IPS DF 6.9 (cell line): ENCODE results near the gene METTL22.
A peak's percentile ranks its signal among the peaks of the same experiment; 100 is the strongest.
"Not testable (repeated sequence)": the region's sequence is repeated elsewhere in the genome, so short reads cannot be mapped to it uniquely, and the experiment has no call there.

ENCODE experiments used
- DNase-seq: peaks from one replicate; pipeline ENCODE4 v3.0.0-alpha.2; 2013; ENCODE audit warnings: low read depth, low spot score
- H3K27ac ChIP-seq: one replicate; pipeline ENCODE4 v1.5.1; 2013; ENCODE audit warnings: low read length, control low read depth
- H3K27me3 ChIP-seq: 2 replicates; pipeline ENCODE4 v1.6.1; 2013; ENCODE audit warnings: mild to moderate bottlenecking, low read length; ENCODE audit not compliant: control insufficient read depth, insufficient read depth
- H3K36me3 ChIP-seq: 2 replicates; pipeline ENCODE4 v1.6.1; 2013; ENCODE audit warnings: low read length; ENCODE audit not compliant: control insufficient read depth, insufficient read depth
- H3K4me1 ChIP-seq: 2 replicates; pipeline ENCODE4 v1.6.1; 2013; ENCODE audit warnings: low read length; ENCODE audit not compliant: control insufficient read depth, insufficient read depth
- H3K4me3 ChIP-seq: 2 replicates; pipeline ENCODE4 v1.5.1; 2013; ENCODE audit warnings: mild to moderate bottlenecking, low read length
- H3K9me3 ChIP-seq: 2 replicates; pipeline ENCODE4 v1.6.1; 2013; ENCODE audit warnings: low read length, inconsistent platforms; ENCODE audit not compliant: control insufficient read depth, insufficient read depth
- WGBS: extraction: QIAGEN DNeasy Blood & Tissue Kit; methylation state at CpG from one replicate; pipeline ENCODE4 v1.1.7; 2013; ENCODE audit warnings: mixed read lengths, missing lambda C conversion rate; ENCODE audit not compliant: insufficient read length, insufficient coverage; 5-methylcytosine and 5-hydroxymethylcytosine counted together

METTL22 gene

DNA sequence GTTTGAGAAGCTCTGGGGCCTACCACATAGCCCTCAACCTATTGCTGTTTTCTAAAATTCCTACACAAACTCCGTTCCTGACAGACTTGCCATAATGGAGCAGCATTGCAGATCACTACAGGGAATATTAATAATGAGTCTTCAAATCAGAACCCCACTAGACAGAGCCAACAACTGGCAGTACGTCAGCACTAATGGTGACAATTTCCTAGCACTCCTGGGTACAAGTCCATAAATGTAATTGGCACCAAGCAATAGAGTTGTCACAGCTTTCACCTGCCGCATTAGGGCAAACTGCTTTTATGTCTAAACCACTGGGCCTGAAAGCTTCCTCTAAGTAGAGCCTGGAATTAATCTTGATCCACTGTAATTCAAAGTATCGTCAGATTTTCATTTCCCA, 27.4 kb downstream of the METTL22 start:
- H3K36me3 ChIP-seq, result peaks cover 36% of the 10 kb centered on the region
- no peaks in the 10 kb centered on the region for H3K4me1 ChIP-seq
- no peak for DNase-seq
- H3K27me3 ChIP-seq, result no peaks in the 10 kb centered on the region
- H3K9me3 ChIP-seq, result no peaks in the 10 kb centered on the region
- no peak overlapping the region for H3K27ac ChIP-seq
- WGBS, result no CpG with 5 or more reads among the region's 4 CpGs
- H3K4me3 ChIP-seq, result no peak overlapping the region

DNA sequence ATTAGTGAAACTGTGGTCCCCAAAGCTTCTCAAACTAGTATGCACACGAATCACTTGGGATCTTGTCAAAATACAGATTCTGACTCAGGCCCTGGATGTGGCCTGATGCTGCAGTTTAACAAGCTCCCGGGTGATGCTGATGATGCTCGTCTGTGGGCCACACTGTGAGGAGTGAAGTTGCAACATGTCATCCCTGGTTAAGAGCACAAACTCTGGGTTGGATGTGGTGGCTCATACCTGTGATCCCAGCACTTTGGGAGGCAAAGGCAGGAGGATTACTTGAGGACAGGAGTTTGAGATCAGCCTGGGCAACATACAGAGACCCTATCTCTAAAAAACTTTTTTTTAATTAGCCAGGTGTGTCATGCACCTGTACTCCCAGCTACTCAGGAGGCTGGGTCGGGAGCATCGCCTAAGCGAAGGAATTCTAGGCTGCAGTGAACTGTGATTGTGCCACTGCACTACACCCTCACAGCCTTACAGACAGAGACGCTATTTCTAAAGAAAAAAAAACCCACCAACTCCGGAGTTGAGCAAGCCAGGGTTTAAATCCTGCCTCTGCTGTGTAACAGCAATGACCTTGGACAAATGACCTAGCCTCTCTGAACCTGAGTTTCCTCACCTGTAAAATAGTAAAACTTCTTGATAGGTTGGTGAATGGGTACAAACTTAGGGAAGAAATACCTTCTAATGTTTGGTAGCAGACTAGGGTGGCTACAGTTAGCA, 28.5 kb downstream of the METTL22 start:
- no peak for DNase-seq
- no peaks in the 10 kb centered on the region for H3K27me3 ChIP-seq
- no peak overlapping the region for H3K4me3 ChIP-seq
- H3K4me1 ChIP-seq, result no peaks in the 10 kb centered on the region
- WGBS, result no CpG with 5 or more reads among the region's 8 CpGs
- H3K9me3 ChIP-seq, result no peaks in the 10 kb centered on the region
- H3K36me3 ChIP-seq, result peaks cover 25% of the 10 kb centered on the region
- no peak overlapping the region for H3K27ac ChIP-seq

DNA sequence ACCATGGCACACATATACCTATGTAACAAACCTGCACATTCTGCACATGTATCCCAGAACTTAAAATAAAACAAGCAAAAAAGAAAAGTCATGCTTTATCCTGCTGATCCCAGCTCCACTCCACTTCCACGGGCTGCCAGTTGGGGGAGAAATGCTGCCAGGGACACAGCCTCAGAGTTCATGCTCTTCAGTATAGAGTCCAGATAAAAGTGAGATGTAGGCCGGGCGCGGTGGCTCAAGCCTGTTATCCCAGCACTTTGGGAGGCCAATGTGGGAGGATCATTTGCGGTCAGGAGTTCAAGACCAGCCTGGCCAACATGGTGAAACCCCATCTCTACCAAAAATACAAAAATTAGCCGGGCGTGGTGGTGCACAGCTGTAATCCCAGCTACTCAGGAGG, 30.5 kb downstream of the METTL22 start:
- H3K27me3 ChIP-seq, DNase-seq, H3K4me1 ChIP-seq, H3K27ac ChIP-seq, H3K9me3 ChIP-seq, H3K4me3 ChIP-seq: not testable (repeated sequence)
- no CpG with 5 or more reads among the region's 7 CpGs for WGBS
- H3K36me3 ChIP-seq, result peaks cover 11% of the 10 kb centered on the region

DNA sequence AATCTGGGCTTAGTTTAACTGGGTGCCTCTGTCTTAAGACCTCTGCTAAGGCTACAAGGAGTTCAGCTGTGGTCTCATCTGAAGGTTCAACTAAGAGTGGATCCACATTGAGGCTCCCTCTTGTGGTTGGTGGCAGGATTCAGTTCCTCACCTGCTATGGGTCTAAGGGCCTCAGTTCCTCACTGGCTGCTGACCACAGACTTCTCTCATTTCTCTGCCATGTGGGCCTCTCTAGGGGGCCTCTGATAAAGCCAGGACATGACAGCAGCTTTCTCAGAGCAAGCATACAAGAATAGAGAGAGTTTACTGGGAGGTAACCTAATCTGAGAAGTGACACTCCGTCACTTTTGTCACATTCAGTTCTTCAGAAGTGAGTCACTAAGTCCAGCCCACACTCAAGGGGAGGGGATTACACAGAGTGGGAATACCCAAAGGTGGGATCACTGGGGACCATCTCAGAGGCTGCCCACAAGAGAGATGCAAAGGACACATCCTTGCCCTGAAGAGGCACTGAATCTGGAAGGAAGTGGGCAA, 33.8 kb downstream of the METTL22 start:
- no peak for DNase-seq
- no CpG with 5 or more reads among the region's 1 CpG for WGBS
- H3K4me1 ChIP-seq, result no peaks in the 10 kb centered on the region
- no peak overlapping the region for H3K4me3 ChIP-seq
- no peaks in the 10 kb centered on the region for H3K9me3 ChIP-seq
- no peaks in the 10 kb centered on the region for H3K36me3 ChIP-seq
- no peaks in the 10 kb centered on the region for H3K27me3 ChIP-seq
- no peak overlapping the region for H3K27ac ChIP-seq

DNA sequence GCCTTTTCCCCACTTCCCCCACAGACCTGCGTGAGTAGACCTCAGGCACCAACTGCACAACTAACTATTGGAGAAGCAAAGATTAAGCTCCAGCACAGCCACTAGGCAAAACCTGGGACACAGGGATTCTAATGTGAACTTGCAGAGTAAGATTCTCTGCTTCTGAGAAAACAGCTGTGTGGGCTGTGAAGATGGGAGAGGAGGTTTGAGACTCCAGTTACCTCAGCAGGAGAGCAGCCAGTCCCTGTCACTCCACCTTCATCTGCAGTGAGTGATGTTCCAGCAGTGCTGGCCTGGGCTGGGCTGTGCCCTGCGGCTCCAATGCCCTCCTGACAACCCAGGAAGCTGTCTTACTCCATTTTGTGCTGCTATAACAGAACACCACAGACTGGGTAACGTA, 34.9 kb downstream of the METTL22 start:
- no peak for DNase-seq
- Histone ChIP-seq H3K27me3 (no peaks in the 10 kb centered on the region), H3K36me3 (no peaks in the 10 kb centered on the region), H3K9me3 (no peaks in the 10 kb centered on the region), H3K4me3 (no peak overlapping the region), H3K27ac (no peak overlapping the region), H3K4me1 (no peaks in the 10 kb centered on the region)
- no CpG with 5 or more reads among the region's 3 CpGs for WGBS

DNA sequence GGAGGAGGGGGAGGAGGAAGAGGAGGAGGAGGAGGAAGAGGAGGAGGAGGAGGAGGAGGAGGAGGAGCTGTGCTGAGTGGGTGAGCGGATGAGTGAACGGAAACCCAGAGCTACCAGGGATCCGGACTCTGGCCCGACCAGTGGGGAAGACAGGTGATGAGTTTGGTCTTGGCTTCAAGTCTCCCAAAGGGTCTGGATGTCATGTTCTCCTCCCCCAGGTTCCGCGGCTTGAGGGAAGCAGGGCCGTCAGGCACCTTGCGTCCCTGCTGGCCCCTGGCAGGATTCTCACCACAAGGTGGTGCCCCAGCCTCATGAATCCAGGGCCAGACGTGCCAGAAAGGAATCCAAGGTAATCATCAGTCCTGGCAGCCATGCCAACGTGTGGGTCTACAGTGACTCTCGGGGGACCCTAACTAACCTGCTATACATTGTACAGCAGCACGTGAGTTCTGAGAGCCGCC, 39.4 kb downstream of the METTL22 start:
- H3K4me3 ChIP-seq, result no peak overlapping the region
- no peaks in the 10 kb centered on the region for H3K4me1 ChIP-seq
- no peak overlapping the region for H3K27ac ChIP-seq
- H3K27me3 ChIP-seq, result no peaks in the 10 kb centered on the region
- no peaks in the 10 kb centered on the region for H3K9me3 ChIP-seq
- WGBS, result no CpG with 5 or more reads among the region's 13 CpGs
- H3K36me3 ChIP-seq, result no peaks in the 10 kb centered on the region
- DNase-seq, result peak; percentile 83

DNA sequence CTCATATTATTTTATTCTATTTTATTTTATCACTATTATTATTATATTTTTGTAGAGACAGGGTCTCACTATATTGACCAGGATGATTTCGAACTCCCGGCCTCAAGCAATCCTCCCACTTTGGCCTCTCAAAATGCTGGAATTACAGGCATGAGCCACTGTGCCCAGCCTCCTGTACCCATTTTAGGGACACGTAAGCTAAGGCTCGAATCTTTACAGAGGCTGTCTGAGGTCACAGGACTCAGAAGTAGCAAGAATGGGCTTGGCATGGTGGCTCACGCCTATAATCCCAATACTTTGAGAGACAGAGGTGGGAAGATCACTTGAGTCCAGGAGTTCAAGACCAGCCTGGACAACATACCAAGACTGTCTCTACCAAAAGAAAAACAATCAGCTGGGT, 40.2 kb downstream of the METTL22 start:
- WGBS, result no CpG with 5 or more reads among the region's 5 CpGs
- Histone ChIP-seq H3K36me3 (no peaks in the 10 kb centered on the region), H3K4me1 (no peaks in the 10 kb centered on the region), H3K27ac (no peak overlapping the region), H3K9me3 (no peaks in the 10 kb centered on the region), H3K4me3 (no peak overlapping the region), H3K27me3 (no peaks in the 10 kb centered on the region)
- no peak for DNase-seq

DNA sequence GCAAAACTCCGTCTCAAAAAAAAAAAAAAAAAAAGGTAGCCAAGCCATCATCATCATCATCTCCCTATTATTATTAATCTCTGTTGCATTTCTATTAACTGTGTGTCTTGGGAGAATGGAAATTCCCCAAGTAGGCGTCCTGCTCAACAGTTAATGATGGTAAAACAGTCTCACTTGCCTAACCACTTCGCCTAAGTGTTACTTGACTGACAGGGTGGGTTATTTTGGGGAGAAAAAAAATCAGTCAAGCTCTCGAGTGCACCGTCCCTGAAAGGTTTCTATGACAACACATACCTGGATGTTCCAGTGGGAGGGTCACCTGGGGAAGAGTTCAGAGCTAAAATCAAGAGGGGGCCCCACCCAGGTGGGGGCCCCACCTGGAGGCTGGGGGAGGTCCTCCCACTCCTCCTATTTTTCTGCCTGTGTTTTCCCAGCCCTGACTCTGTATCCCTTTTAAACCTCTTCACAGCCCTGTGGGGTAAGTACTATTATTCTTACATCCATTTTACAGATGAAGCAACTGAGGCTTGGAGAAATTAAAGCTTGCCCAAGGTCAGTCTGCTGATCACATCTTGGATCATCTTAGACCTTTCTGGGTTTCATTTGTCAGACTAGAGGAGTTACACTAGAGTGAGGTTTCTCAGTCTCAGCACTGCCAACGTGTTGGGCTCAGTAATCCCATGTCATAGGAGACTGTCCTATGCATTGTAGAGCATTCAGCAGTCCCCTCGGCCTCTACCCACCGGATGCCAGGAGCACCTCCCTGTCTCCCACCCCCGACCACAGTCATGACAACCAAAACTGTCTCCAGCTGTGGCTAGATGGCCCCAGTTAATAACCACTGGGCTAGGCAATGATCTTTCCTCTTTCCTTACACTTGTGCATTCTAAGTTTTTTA, 41.9 kb downstream of the METTL22 start:
- H3K27ac ChIP-seq, result no peak overlapping the region
- no CpG with 5 or more reads among the region's 9 CpGs for WGBS

DNA sequence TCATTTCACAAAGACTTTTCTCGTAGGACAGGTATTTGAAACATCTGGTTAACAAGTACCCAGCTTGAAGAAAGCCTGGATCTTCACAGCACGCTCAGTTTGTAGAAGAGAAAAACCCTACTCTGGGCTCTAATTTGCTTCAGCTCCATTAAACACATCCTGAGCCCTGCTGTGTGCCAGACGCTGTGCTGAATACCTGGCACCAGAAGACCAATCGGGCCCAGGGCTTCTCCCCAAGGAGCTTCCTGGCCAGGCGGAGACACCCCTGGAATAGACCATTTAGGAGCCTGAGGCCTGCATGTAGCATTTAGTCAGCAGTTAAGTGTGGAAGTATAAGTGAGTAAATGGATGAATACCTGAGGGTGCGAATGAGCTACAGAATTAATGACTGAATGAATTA, 44.0 kb downstream of the METTL22 start:
- no peak overlapping the region for H3K4me3 ChIP-seq
- DNase-seq, result no peak
- no peaks in the 10 kb centered on the region for H3K27me3 ChIP-seq
- H3K4me1 ChIP-seq, result no peaks in the 10 kb centered on the region
- no peaks in the 10 kb centered on the region for H3K9me3 ChIP-seq
- no CpG with 5 or more reads among the region's 6 CpGs for WGBS
- H3K27ac ChIP-seq, result no peak overlapping the region
- H3K36me3 ChIP-seq, result no peaks in the 10 kb centered on the region

More for the DNA sequence above, 41.9 kb downstream of the METTL22 start:
- H3K4me1 ChIP-seq, result no peaks in the 10 kb centered on the region
- H3K9me3 ChIP-seq, result no peaks in the 10 kb centered on the region
- no peaks in the 10 kb centered on the region for H3K36me3 ChIP-seq
- no peaks in the 10 kb centered on the region for H3K27me3 ChIP-seq
- H3K4me3 ChIP-seq, result no peak overlapping the region
- no peak for DNase-seq

DNA sequence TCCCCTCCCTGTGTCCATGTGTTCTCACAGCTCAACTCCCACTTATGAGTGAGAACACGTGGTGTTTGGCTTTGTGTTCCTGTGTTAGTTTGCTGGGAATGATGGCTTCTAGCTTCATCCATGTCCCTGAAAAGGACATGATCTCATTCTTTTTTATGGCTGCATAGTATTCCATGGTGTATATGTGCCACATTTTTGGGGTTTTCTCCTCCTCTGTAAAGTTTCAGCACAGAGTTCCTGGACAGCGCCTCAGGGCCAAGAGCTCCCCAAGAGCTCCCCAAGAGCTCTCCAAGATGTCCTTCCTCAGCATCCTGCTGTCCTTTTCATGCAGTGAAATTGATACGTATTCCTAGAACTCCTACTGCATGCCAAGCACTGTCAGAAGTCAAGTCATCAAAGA, 46.0 kb downstream of the METTL22 start:
- no peak overlapping the region for H3K27ac ChIP-seq
- WGBS, result no CpG with 5 or more reads among the region's 3 CpGs
- no peak for DNase-seq
- H3K9me3 ChIP-seq, result no peaks in the 10 kb centered on the region
- no peaks in the 10 kb centered on the region for H3K36me3 ChIP-seq
- H3K4me1 ChIP-seq, result no peaks in the 10 kb centered on the region
- no peak overlapping the region for H3K4me3 ChIP-seq
- no peaks in the 10 kb centered on the region for H3K27me3 ChIP-seq
